T-cell (primary cell): ENCODE measurements around the gene CANX. TPM values are rescaled to one million over a fixed set of nuclear protein-coding genes. Genes with fewer than 3 reads are reported as not detected.

Experiments used
- ATAC-seq, 4 experiments: fragments of 200-7000 bp in 3 of 4; fragments of 150-1000 bp in 1 of 4; cut with Tn5 transposase; replicated peaks in 1 of 4; 1 replicate in 3 of 4; 2 replicates in 1 of 4; pipeline ENCODE4 v1.10.0; 2021; ENCODE audit warnings: moderate library complexity in 3 of 4, mild to moderate bottlenecking in 2 of 4, moderate number of reproducible peaks in 1 of 4
- CTCF ChIA-PET, 2 donors: fragments of 300-600 bp; sonication (Branson Sonifier 250); formaldehyde crosslinking; loops; one replicate each; lab custom pipeline; 2022; ENCODE audit warnings: antibody characterized with exemption in 2 of 2; lab: Charles Lee
- POLR2A ChIA-PET, 2 donors: fragments of 300-600 bp; sonication (Branson Sonifier 250); formaldehyde crosslinking; loops; one replicate each; lab custom pipeline; 2022; ENCODE audit warnings: antibody characterized with exemption in 2 of 2; lab: Charles Lee
- DNase-seq, 35 experiments: peaks; one replicate each; pipeline versions ENCODE4 v3.0.0 to v3.0.0-alpha.2; 2013 to 2023
- H3K27ac ChIP-seq: one replicate; pipeline ENCODE4 v1.5.1; 2013; ENCODE audit warnings: low read length
- H3K27me3 ChIP-seq, 2 experiments: replicated peaks in 1 of 2; 1 replicate in 1 of 2; 2 replicates in 1 of 2; pipeline versions ENCODE4 v1.6.1 to v1.7.0; 2013; ENCODE audit warnings: low read length in 1 of 2, mixed read lengths in 1 of 2; ENCODE audit not compliant: control insufficient read depth in 2 of 2, insufficient read depth in 2 of 2; ENCODE audit errors: extremely low read depth in 1 of 2
- H3K36me3 ChIP-seq, 2 donors: 1 replicate in 1 of 2; 2 replicates in 1 of 2; pipeline versions ENCODE4 v1.6.1 to v1.7.0; 2013; ENCODE audit warnings: low read length in 1 of 2; ENCODE audit not compliant: control insufficient read depth in 2 of 2, insufficient read depth in 1 of 2; ENCODE audit errors: extremely low read depth in 1 of 2
- H3K4me1 ChIP-seq, 2 experiments: 1 replicate in 1 of 2; 2 replicates in 1 of 2; pipeline versions ENCODE4 v1.6.1 to v1.7.0; 2013; ENCODE audit warnings: low read length in 2 of 2, mixed read lengths in 1 of 2; ENCODE audit not compliant: insufficient read depth in 2 of 2, control insufficient read depth in 1 of 2; ENCODE audit errors: extremely low read depth in 1 of 2
- H3K4me3 ChIP-seq, 2 donors: 1 replicate in 1 of 2; 2 replicates in 1 of 2; pipeline versions ENCODE4 v1.5.1 to v1.7.0; 2013; ENCODE audit warnings: mild to moderate bottlenecking in 2 of 2, low read length in 1 of 2, moderate library complexity in 1 of 2; ENCODE audit not compliant: control insufficient read depth in 1 of 2; ENCODE audit errors: extremely low read depth in 1 of 2
- H3K9me3 ChIP-seq: 2 replicates; pipeline ENCODE4 v1.7.0; 2013
- H3K27ac Mint-ChIP-seq, 2 donors: one replicate each; pipeline ENCODE4 v1.8.0; 2020 to 2021; ENCODE audit warnings: mild to moderate bottlenecking in 2 of 2, mixed read lengths in 2 of 2
- H3K27me3 Mint-ChIP-seq, 2 donors: one replicate each; pipeline ENCODE4 v1.8.0; 2021 to 2022; ENCODE audit warnings: mixed read lengths in 2 of 2
- H3K36me3 Mint-ChIP-seq: one replicate; pipeline ENCODE4 v1.8.0; 2021; ENCODE audit warnings: mixed read lengths
- H3K4me1 Mint-ChIP-seq, 3 donors: one replicate each; pipeline ENCODE4 v1.8.0; 2020 to 2022; ENCODE audit warnings: mixed read lengths in 3 of 3, mild to moderate bottlenecking in 1 of 3
- H3K4me3 Mint-ChIP-seq, 3 donors: one replicate each; pipeline ENCODE4 v1.8.0; 2020 to 2022; ENCODE audit warnings: mild to moderate bottlenecking in 3 of 3, mixed read lengths in 3 of 3, moderate library complexity in 3 of 3
- H3K9me3 Mint-ChIP-seq, 3 donors: one replicate each; pipeline ENCODE4 v1.8.0; 2020 to 2022; ENCODE audit warnings: mixed read lengths in 3 of 3
- WGBS: methylation state at CpG from one replicate; pipeline ENCODE4 v1.1.5; 2013; ENCODE audit warnings: missing lambda C conversion rate; ENCODE audit not compliant: insufficient coverage; 5-methylcytosine and 5-hydroxymethylcytosine counted together
- total RNA-seq, 35 experiments: library from RNA in 6 of 35; stranded (reverse) in 6 of 35; fragments of 120-200 nt in 1 of 35; gene quantifications; one replicate each; pipeline versions ENCODE4 v1.2.1 to v1.2.4 and lab custom pipeline; 2013 to 2026

The CANX gene
- total RNA-seq, 5 donors from 2014 or later (not counting 1 experiment from before 2014, with no cell fraction given), result 205 to 306 (median 262) TPM

GRCh38 chr5:179755022-179755421 is 56.3 kb downstream of the CANX start:
- ChIA-PET CTCF (interaction anchor here in 1 of 2 donors (0.5 to 1.0 kb wide), 3 partner anchors 12 to 100 kb away, joined by 3 to 4 read pairs (median 3); no protein-coding TSS in a partner anchor), POLR2A (interaction anchor here in 1 of 2 donors (0.6 kb wide), 1 partner anchor 103 kb away, joined by 6 read pairs; no protein-coding TSS in a partner anchor)
- H3K27ac ChIP-seq, result no peak overlapping the region
- H3K4me3 ChIP-seq, result no peak overlapping the region
- peaks cover 0 to 4% of the 10 kb centered on the region in 2 donors for H3K36me3 ChIP-seq
- Mint-ChIP-seq H3K27me3 (no peaks in the 10 kb centered on the region), H3K4me1 (peaks cover 59 to 60% (median 60%) of the 10 kb centered on the region in 3 donors), H3K9me3 (no peaks in the 10 kb centered on the region), H3K36me3 (peaks cover 14% of the 10 kb centered on the region), H3K4me3 (peak overlapping the region in 1 of 3 donors; percentile 30), H3K27ac (peak overlapping the region; percentile 47 to 68)
- no peaks in the 10 kb centered on the region for H3K9me3 ChIP-seq
- DNase-seq (no peak), ATAC-seq (peak in 3 of 4 experiments; percentile 23 to 65 (median 54))
- 43% methylated on average over 1 of the region's 2 CpGs for WGBS
- no peaks in the 10 kb centered on the region for H3K27me3 ChIP-seq
- peaks cover 13 to 23% of the 10 kb centered on the region in 2 experiments for H3K4me1 ChIP-seq

GRCh38 chr5:179758955-179759354 is 60.2 kb downstream of the CANX start:
- Mint-ChIP-seq H3K36me3 (peaks cover 3% of the 10 kb centered on the region), H3K27me3 (no peaks in the 10 kb centered on the region), H3K27ac (peak overlapping the region; percentile 73 to 74), H3K9me3 (no peaks in the 10 kb centered on the region), H3K4me1 (peaks cover 69 to 78% (median 78%) of the 10 kb centered on the region in 3 donors), H3K4me3 (no peak overlapping the region)
- ATAC-seq (no peak), DNase-seq (no peak)
- Histone ChIP-seq H3K4me1 (peaks cover 23 to 38% of the 10 kb centered on the region in 2 experiments), H3K27ac (no peak overlapping the region), H3K4me3 (no peak overlapping the region), H3K9me3 (no peaks in the 10 kb centered on the region), H3K27me3 (no peaks in the 10 kb centered on the region), H3K36me3 (no peaks in the 10 kb centered on the region)
- ChIA-PET POLR2A (no interaction called here), CTCF (no interaction called here)
- WGBS, result 89% methylated on average over 8 of the region's 8 CpGs

- Histone ChIP-seq H3K4me1 (peaks cover 16 to 31% of the 10 kb centered on the region in 2 experiments), H3K4me3 (no peak overlapping the region), H3K36me3 (no peaks in the 10 kb centered on the region), H3K9me3 (no peaks in the 10 kb centered on the region), H3K27ac (no peak overlapping the region), H3K27me3 (no peaks in the 10 kb centered on the region)
- CTCF ChIA-PET, result no interaction called here
- ATAC-seq (peak in 1 of 4 experiments; percentile 23), DNase-seq (no peak)
- H3K4me1 Mint-ChIP-seq, result peaks cover 63 to 71% (median 71%) of the 10 kb centered on the region in 3 donors
- peak overlapping the region in 2 of 3 donors; percentile 2 to 7 for H3K4me3 Mint-ChIP-seq
- peaks cover 3% of the 10 kb centered on the region for H3K36me3 Mint-ChIP-seq
- WGBS, result 71% methylated on average over 7 of the region's 9 CpGs
- no peaks in the 10 kb centered on the region for H3K9me3 Mint-ChIP-seq
- POLR2A ChIA-PET, result interaction anchor here in 1 of 2 donors (0.5 kb wide), 1 partner anchor 26 kb away, joined by 7 read pairs; no protein-coding TSS in a partner anchor
- peak overlapping the region; percentile 73 to 74 for H3K27ac Mint-ChIP-seq
- H3K27me3 Mint-ChIP-seq, result no peaks in the 10 kb centered on the region
Measured at GRCh38 chr5:179759581-179760551, 61.1 kb downstream of the CANX start.

DNA sequence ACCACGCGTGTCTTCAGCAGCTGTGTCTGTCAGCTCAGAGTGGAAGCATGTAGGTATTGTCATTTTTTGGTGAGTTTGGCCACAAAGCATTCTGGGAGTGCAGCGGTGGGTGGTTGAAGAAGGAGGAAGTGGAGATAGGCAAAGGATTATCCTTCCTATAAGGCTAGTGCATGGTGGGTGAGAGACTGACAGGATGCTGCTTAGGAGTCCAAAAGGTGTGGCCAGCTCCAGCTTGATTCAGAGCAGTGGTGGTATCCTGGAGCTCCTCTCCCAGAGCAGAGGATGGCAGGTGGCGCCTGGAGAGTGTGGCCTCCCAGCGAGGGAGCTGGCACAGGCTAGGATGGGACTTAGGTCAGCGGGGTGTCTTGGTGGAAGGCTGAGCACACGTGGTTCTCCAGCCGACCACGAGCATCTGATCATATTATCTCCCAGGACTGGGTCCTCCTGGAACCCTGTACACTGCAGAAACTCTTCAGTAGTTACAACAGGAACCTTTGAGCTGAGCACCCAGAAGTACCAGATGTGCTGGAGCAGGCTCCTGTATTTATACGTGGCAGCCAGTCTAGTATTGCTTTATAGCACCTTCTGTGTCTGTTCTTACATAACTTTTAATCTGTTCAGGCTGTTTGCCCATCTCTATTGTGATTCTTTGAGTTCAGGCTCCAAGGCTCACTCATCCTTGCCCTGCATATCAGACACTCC is 63.5 kb downstream of the CANX start:
- CTCF ChIA-PET, result interaction anchor here (0.5 to 1.8 kb wide), 13 partner anchors 15 to 306 kb away, joined by 3 to 6 read pairs (median 4); partner anchors contain the start of genes LTC4S (in 2 of the 2), MAML1 (in 1 of the 2) and MRNIP (in 1 of the 2)
- H3K27me3 Mint-ChIP-seq, result no peaks in the 10 kb centered on the region
- H3K27ac Mint-ChIP-seq, result peak overlapping the region; percentile 65 to 87
- WGBS, result 44% methylated on average over 10 of the region's 10 CpGs
- H3K4me3 Mint-ChIP-seq, result peak overlapping the region in 1 of 3 donors; percentile 1
- peaks cover 13% of the 10 kb centered on the region for H3K36me3 Mint-ChIP-seq
- DNase-seq, result peak in 33 of 35 experiments; percentile 9 to 55 (median 29)
- no peaks in the 10 kb centered on the region for H3K9me3 Mint-ChIP-seq
- POLR2A ChIA-PET, result no interaction called here
- Histone ChIP-seq H3K4me1 (peaks cover 11 to 30% of the 10 kb centered on the region in 2 experiments), H3K36me3 (peaks cover 7 to 23% of the 10 kb centered on the region in 2 donors), H3K9me3 (no peaks in the 10 kb centered on the region), H3K27me3 (no peaks in the 10 kb centered on the region), H3K4me3 (no peak overlapping the region), H3K27ac (peak overlapping the region; percentile 36)
- ATAC-seq, result peak; percentile 62 to 76 (median 75)
- H3K4me1 Mint-ChIP-seq, result peaks cover 54 to 72% (median 65%) of the 10 kb centered on the region in 3 donors

GRCh38 chr5:179762781-179763176 is 64.0 kb downstream of the CANX start:
- no peaks in the 10 kb centered on the region for H3K9me3 Mint-ChIP-seq
- WGBS, result no CpG with 5 or more reads among the region's 3 CpGs
- DNase-seq (no peak), ATAC-seq (no peak)
- CTCF ChIA-PET, result interaction anchor here (0.5 to 1.8 kb wide), 14 partner anchors 14 to 96 kb away, joined by 3 to 10 read pairs (median 4); partner anchors contain the start of genes LTC4S (in 2 of the 2), MAML1 (in 1 of the 2) and MRNIP (in 1 of the 2)
- POLR2A ChIA-PET, result interaction anchor here (0.6 to 0.7 kb wide), 2 partner anchors 27 to 68 kb away, joined by 3 to 4 read pairs; no protein-coding TSS in a partner anchor
- H3K4me3 Mint-ChIP-seq, result no peak overlapping the region
- peaks cover 54 to 71% (median 62%) of the 10 kb centered on the region in 3 donors for H3K4me1 Mint-ChIP-seq
- peak overlapping the region; percentile 65 to 87 for H3K27ac Mint-ChIP-seq
- Histone ChIP-seq H3K4me3 (no peak overlapping the region), H3K36me3 (peaks cover 7 to 23% of the 10 kb centered on the region in 2 donors), H3K4me1 (peaks cover 11 to 30% of the 10 kb centered on the region in 2 experiments), H3K9me3 (no peaks in the 10 kb centered on the region), H3K27me3 (no peaks in the 10 kb centered on the region), H3K27ac (peak overlapping the region; percentile 36)
- peaks cover 17% of the 10 kb centered on the region for H3K36me3 Mint-ChIP-seq
- no peaks in the 10 kb centered on the region for H3K27me3 Mint-ChIP-seq
